ENCODE results near the gene DCLK1. TPM values are rescaled to one million over a fixed set of nuclear protein-coding genes. Genes with fewer than 3 reads are reported as not detected.

The DCLK1 gene
- total and polyA plus RNA-seq, 10 of the 15 experiments (the other 5 are each of a cell fraction or from before 2014, with no cell fraction given) = not detected

DNA sequence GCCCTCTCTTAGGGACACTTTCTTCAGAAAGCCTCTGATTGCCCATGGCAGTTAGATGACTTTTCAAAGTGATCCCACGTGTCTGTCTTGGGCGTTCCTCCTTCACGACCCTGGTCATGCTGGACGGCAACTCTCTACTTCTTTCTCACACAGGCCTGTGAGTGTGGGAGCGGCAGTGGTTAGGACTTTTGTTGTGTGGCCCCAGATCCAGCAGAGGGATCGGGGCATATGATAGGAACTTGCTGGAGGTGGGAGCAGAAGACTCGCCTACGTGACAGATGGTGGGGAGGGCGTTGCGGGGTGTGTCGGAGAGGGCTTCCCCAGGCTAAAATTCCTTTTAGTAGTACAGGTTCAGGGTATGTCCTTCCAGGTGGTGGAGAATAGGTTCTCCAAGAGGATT is 365.2 kb downstream of the DCLK1 start (continued):
- TF ChIP-seq, protein P1, sequence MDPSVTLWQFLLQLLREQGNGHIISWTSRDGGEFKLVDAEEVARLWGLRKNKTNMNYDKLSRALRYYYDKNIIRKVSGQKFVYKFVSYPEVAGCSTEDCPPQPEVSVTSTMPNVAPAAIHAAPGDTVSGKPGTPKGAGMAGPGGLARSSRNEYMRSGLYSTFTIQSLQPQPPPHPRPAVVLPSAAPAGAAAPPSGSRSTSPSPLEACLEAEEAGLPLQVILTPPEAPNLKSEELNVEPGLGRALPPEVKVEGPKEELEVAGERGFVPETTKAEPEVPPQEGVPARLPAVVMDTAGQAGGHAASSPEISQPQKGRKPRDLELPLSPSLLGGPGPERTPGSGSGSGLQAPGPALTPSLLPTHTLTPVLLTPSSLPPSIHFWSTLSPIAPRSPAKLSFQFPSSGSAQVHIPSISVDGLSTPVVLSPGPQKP (IDR thresholded peaks at IDR 0.05; ENCODE audit: low read depth, low read length) = no peak
- no peak for TF ChIP-seq SREBF1 (IDR thresholded peaks at IDR 0.05; ENCODE audit: low read length)
- TF ChIP-seq BCL11A (IDR thresholded peaks at IDR 0.05; ENCODE audit: low read depth, low read length) = no peak
- TF ChIP-seq, protein P2, sequence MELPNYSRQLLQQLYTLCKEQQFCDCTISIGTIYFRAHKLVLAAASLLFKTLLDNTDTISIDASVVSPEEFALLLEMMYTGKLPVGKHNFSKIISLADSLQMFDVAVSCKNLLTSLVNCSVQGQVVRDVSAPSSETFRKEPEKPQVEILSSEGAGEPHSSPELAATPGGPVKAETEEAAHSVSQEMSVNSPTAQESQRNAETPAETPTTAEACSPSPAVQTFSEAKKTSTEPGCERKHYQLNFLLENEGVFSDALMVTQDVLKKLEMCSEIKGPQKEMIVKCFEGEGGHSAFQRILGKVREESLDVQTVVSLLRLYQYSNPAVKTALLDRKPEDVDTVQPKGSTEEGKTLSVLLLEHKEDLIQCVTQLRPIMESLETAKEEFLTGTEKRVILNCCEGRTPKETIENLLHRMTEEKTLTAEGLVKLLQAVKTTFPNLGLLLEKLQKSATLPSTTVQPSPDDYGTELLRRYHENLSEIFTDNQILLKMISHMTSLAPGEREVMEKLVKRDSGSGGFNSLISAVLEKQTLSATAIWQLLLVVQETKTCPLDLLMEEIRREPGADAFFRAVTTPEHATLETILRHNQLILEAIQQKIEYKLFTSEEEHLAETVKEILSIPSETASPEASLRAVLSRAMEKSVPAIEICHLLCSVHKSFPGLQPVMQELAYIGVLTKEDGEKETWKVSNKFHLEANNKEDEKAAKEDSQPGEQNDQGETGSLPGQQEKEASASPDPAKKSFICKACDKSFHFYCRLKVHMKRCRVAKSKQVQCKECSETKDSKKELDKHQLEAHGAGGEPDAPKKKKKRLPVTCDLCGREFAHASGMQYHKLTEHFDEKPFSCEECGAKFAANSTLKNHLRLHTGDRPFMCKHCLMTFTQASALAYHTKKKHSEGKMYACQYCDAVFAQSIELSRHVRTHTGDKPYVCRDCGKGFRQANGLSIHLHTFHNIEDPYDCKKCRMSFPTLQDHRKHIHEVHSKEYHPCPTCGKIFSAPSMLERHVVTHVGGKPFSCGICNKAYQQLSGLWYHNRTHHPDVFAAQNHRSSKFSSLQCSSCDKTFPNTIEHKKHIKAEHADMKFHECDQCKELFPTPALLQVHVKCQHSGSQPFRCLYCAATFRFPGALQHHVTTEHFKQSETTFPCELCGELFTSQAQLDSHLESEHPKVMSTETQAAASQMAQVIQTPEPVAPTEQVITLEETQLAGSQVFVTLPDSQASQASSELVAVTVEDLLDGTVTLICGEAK (IDR thresholded peaks at IDR 0.05; ENCODE audit: borderline replicate concordance) = no peak

DNA sequence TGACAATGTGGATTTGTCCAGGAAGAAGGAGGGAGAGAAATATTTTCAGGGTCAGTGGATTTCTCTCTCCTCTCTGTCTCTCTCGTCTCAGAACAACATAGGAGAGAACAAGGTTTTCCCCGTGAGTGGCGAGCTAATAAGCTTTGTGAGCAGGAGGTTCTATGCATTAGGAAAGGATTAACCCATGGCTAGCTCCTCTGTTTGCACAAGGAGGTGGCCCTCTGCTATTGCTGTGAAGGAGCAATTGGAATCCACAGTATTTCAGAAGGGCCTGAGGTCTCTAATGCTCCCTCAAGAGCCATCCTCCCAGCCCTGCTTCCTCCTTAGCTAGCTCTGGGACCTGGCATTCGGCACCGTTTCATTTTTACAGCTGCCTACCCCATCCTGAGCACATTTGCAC is 365.8 kb downstream of the DCLK1 start:
- no peaks in the 10 kb centered on the region for H4K20me1 ChIP-seq (ENCODE audit: control insufficient read depth, insufficient read depth)
- SMC1A ChIA-PET (ENCODE audit: uncharacterized antibody, unreplicated experiment) = no interaction called here
- RAD21 ChIA-PET (ENCODE audit: unreplicated experiment) = no interaction called here
- no peak overlapping the region for H3K4me3 ChIP-seq
- no peaks in the 10 kb centered on the region for H3K27me3 ChIP-seq (replicated peaks in 1 of 2; ENCODE audit: control insufficient read depth in 2 of 2, insufficient read depth in 2 of 2, low read length in 1 of 2)
- FAIRE-seq (no peak), DNase-seq (ENCODE audit: low read depth, low spot score) (no peak), ATAC-seq (no peak)
- in situ Hi-C loops (cut with MboI) = no loop called here
- POLR2A ChIA-PET = no interaction called here
- intact Hi-C loops (cut with micrococcal nuclease; ENCODE audit: unreplicated experiment) = no loop called here
- no TSS peak for BruUV-seq (replicated peaks)
- H3K27ac ChIP-seq (ENCODE audit: control insufficient read depth, insufficient read depth) = no peak overlapping the region
- CTCF ChIA-PET = interaction anchor here (1.0 kb wide), 1 partner anchor 24 kb away, joined by 3 read pairs; no protein-coding TSS in a partner anchor
- no peaks in the 10 kb centered on the region for H3K79me2 ChIP-seq (ENCODE audit: control insufficient read depth, insufficient read depth, low read length)
- no peaks in the 10 kb centered on the region for H3K36me3 ChIP-seq (ENCODE audit: control insufficient read depth in 2 of 2, insufficient read depth in 2 of 2, low read length in 1 of 2)
- no peak overlapping the region for H3K9ac ChIP-seq (ENCODE audit: control insufficient read depth, insufficient read depth, low read length)
- H3K9me3 ChIP-seq (replicated peaks; ENCODE audit: control insufficient read depth, insufficient read depth, low read length) = no peaks in the 10 kb centered on the region; the same call in 2 of the 3 replicates
- no peaks in the 10 kb centered on the region for H3K4me1 ChIP-seq (ENCODE audit: control insufficient read depth, insufficient read depth, low read length)
- no peak overlapping the region for H3K4me2 ChIP-seq (ENCODE audit: control insufficient read depth, insufficient read depth)
- WGBS (ENCODE audit: insufficient coverage, insufficient replicate concordance, low lambda C conversion rate, missing lambda C conversion rate) = 16% methylated on average over 5 of the region's 5 CpGs
- H2AFZ ChIP-seq (ENCODE audit: control insufficient read depth, low read depth, low read length) = no peak overlapping the region
- TF ChIP-seq, protein P3, sequence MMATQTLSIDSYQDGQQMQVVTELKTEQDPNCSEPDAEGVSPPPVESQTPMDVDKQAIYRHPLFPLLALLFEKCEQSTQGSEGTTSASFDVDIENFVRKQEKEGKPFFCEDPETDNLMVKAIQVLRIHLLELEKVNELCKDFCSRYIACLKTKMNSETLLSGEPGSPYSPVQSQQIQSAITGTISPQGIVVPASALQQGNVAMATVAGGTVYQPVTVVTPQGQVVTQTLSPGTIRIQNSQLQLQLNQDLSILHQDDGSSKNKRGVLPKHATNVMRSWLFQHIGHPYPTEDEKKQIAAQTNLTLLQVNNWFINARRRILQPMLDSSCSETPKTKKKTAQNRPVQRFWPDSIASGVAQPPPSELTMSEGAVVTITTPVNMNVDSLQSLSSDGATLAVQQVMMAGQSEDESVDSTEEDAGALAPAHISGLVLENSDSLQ (IDR thresholded peaks at IDR 0.05) = no peak
- TF ChIP-seq CHD2 (IDR thresholded peaks at IDR 0.05; ENCODE audit: borderline replicate concordance, low read depth, low read length) = no peak
- no peak for TF ChIP-seq IRF4 (IDR thresholded peaks at IDR 0.05; ENCODE audit: low read depth, low read length)
- no peak for TF ChIP-seq TAF1 (IDR thresholded peaks at IDR 0.05; ENCODE audit: borderline replicate concordance, low read depth, low read length)
- no peak for TF ChIP-seq TCF3 (IDR thresholded peaks at IDR 0.05; ENCODE audit: borderline replicate concordance, insufficient read depth, low read depth, low read length)
- TF ChIP-seq RBBP5 (conservative IDR thresholded peaks at IDR 0.05) = no peak
- no peak for TF ChIP-seq CHD1 (IDR thresholded peaks at IDR 0.05; ENCODE audit: low read depth, low read length)
- TF ChIP-seq RCOR1 (conservative IDR thresholded peaks at IDR 0.05; ENCODE audit: low read depth, low read length) = no peak
- no peak for TF ChIP-seq HDAC2 (IDR thresholded peaks at IDR 0.05)
